ENCODE data around the gene PSMD2.
"Not testable (repeated sequence)": the region's sequence is repeated elsewhere in the genome, so short reads cannot be mapped to it uniquely, and the experiment has no call there.

The PSMD2 gene

GRCh38 chr3:184338511-184338945 is 39.5 kb downstream of the PSMD2 start:
- DNase-seq (ENCODE audit: extremely low read depth, insufficient read length), result no peak

GRCh38 chr3:184339001-184339400 is 40.0 kb downstream of the PSMD2 start:
- no peak for DNase-seq (ENCODE audit: extremely low read depth, insufficient read length)
- Histone ChIP-seq H3K27me3 (replicated peaks; ENCODE audit: control insufficient read depth, insufficient read depth, low read length) (no peaks in the 10 kb centered on the region), H3K36me3 (ENCODE audit: control insufficient read depth, insufficient read depth, low read length) (peaks cover 5% of the 10 kb centered on the region), H3K4me3 (replicated peaks; ENCODE audit: low read depth, low read length) (no peak overlapping the region)
- no peak for TF ChIP-seq CTCF (IDR thresholded peaks at IDR 0.05; ENCODE audit: insufficient read depth, low read length, poor library complexity, severe bottlenecking)

More at GRCh38 chr3:184338511-184338945, 39.5 kb downstream of the PSMD2 start:
- H3K36me3 ChIP-seq (ENCODE audit: control insufficient read depth, insufficient read depth, low read length), result peaks cover 8% of the 10 kb centered on the region
- no peak overlapping the region for H3K4me3 ChIP-seq (replicated peaks; ENCODE audit: low read depth, low read length)
- no peak for TF ChIP-seq CTCF (IDR thresholded peaks at IDR 0.05; ENCODE audit: insufficient read depth, low read length, poor library complexity, severe bottlenecking)
- H3K27me3 ChIP-seq (replicated peaks; ENCODE audit: control insufficient read depth, insufficient read depth, low read length), result no peaks in the 10 kb centered on the region

GRCh38 chr3:184339451-184340135 is 40.6 kb downstream of the PSMD2 start:
- not testable (repeated sequence) for H3K27me3 ChIP-seq (replicated peaks; ENCODE audit: control insufficient read depth, insufficient read depth, low read length); DNase-seq (ENCODE audit: extremely low read depth, insufficient read length); H3K4me3 ChIP-seq (replicated peaks; ENCODE audit: low read depth, low read length); H3K36me3 ChIP-seq (ENCODE audit: control insufficient read depth, insufficient read depth, low read length)

GRCh38 chr3:184341925-184342324 is 42.9 kb downstream of the PSMD2 start:
- H3K36me3 ChIP-seq (ENCODE audit: control insufficient read depth, insufficient read depth, low read length), result no peaks in the 10 kb centered on the region; the same call in 1 of the 2 replicates
- TF ChIP-seq CTCF (IDR thresholded peaks at IDR 0.05; ENCODE audit: insufficient read depth, low read length, poor library complexity, severe bottlenecking), result no peak
- no peak for DNase-seq (ENCODE audit: extremely low read depth, insufficient read length)
- no peak overlapping the region for H3K4me3 ChIP-seq (replicated peaks; ENCODE audit: low read depth, low read length)
- no peaks in the 10 kb centered on the region for H3K27me3 ChIP-seq (replicated peaks; ENCODE audit: control insufficient read depth, insufficient read depth, low read length)

- H3K36me3 ChIP-seq (ENCODE audit: control insufficient read depth, insufficient read depth, low read length), result no peaks in the 10 kb centered on the region; the same call in 1 of the 2 replicates
- no peak for DNase-seq (ENCODE audit: extremely low read depth, insufficient read length)
- no peak for TF ChIP-seq CTCF (IDR thresholded peaks at IDR 0.05; ENCODE audit: insufficient read depth, low read length, poor library complexity, severe bottlenecking)
- H3K27me3 ChIP-seq (replicated peaks; ENCODE audit: control insufficient read depth, insufficient read depth, low read length), result no peaks in the 10 kb centered on the region
- no peak overlapping the region for H3K4me3 ChIP-seq (replicated peaks; ENCODE audit: low read depth, low read length)
Observed at GRCh38 chr3:184343200-184343876, 44.3 kb downstream of the PSMD2 start.

- no peak for DNase-seq (ENCODE audit: extremely low read depth, insufficient read length)
- TF ChIP-seq CTCF (IDR thresholded peaks at IDR 0.05; ENCODE audit: insufficient read depth, low read length, poor library complexity, severe bottlenecking), result no peak
- no peak overlapping the region for H3K4me3 ChIP-seq (replicated peaks; ENCODE audit: low read depth, low read length)
- no peaks in the 10 kb centered on the region for H3K27me3 ChIP-seq (replicated peaks; ENCODE audit: control insufficient read depth, insufficient read depth, low read length)
- no peaks in the 10 kb centered on the region; the same call in 1 of the 2 replicates for H3K36me3 ChIP-seq (ENCODE audit: control insufficient read depth, insufficient read depth, low read length)
Observed at GRCh38 chr3:184344579-184345316, 45.7 kb downstream of the PSMD2 start.
